ENCODE results near the gene RAD51B.

The RAD51B gene

GRCh38 chr14:68594737-68595380 lies 775.3 kb downstream of the RAD51B start:
- no peak for DNase-seq

GRCh38 chr14:68596211-68596610 lies 776.6 kb downstream of the RAD51B start:
- no peak for DNase-seq

DNA sequence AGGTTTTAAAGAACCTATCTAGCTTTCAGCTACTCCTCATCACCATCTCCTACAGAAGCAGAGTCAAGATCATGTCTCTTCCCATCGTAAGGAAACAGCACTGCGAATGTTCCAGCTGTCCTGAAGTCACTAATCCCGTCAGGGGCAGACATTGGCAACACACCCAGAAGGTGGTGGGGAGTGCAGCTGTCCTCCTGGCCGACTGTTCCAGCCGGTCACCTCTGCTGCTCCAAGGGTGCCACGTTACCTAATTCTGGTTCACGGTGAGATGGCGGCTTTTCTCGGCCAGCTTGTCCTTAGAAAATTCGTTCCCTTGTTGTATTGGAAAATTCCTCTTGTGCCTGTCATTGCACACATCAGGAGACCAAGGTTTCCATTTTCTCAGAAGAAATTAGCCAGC lies 777.1 kb downstream of the RAD51B start:
- no peak for DNase-seq

DNA sequence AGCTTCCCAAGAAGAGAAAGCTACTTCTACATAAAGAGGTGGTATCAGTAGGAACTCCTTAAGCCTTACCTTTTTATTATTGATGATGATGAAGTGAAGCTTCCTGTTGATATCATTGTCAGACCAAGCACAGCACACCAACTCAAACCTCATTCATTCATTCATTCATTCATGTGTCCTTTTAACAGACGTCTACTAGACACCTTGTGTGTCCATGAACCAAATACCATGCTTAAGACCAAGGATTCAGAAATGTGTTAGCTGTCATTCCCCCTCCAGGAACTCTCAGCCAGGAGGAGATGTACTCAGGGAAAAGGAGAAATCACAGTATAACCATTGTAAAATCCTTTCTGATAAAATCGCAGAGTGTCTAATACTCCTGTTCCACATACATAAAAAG lies 778.5 kb downstream of the RAD51B start:
- DNase-seq = no peak

DNA sequence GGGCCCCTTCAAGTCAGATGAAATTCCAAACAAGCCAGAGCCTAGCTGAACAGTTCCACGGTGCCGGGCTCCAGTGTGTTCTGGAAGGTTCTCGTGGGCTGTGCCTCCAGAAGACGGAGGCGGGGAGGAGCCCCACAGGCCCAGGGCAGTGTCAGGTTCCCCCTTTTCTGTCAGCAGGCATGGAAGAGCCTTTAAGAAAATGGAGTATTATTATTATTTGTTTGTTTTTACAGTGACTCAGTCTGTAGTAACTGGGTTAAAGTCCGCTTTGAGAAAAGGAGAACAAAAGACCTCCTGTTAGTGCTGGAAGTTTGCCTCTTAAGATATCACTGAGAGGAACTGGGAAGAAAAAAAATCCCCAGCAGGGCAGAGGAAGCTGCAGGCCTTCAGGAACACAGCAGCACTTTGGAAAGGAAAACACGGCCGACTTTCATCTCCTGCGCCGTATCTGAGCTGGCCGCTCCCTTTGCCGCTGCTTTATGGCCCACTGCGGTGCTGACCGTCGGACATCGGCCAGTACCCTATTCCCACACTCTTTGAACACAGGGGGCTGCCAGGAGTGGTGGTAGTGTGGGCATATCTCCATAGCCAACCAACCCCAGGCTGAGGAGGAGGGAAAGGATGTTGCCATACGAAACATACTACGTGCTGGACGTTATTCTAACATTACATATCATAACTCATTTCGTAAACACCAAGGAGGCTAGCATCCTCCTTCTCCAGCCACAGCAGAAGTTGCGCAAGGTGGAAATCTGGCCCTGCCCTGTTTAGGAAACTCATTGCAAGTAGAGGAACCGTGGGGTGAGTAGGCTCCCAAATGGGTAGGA lies 779.3 kb downstream of the RAD51B start:
- no peak for DNase-seq

DNA sequence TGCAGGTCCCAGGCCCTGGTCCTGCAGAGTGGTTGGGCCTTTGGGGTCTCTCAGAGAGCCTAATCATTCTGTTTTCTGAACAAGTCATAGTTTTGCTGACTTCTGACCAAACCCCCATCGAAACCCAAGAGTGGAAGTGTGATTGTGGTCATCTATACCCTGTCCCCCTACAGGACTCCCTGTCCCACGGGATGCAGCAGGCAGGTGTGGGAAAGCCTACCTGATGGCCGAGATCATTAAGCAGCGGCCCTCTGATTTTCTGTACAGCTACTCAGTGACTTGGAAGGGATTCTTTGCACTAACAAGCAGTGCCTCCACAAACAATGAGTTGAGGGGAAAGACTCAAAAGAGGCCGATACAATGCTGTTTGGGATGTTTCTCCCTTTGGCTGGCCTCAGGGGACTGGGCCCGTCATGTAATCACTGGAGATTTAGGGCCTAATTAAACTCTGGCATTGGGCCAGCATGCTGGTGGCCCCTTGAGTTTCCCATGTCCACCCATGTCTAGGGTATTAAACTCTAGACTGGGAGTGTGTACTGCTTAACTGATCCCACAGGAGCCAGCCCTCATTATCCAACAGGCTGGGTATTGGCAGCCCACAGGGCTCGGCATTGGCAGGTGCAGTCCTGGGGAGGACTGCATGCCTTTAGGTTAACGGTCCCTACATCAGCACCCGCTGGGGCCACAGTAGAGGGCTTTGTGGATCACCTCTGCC lies 780.5 kb downstream of the RAD51B start:
- no peak for DNase-seq

GRCh38 chr14:68602507-68602906 lies 782.9 kb downstream of the RAD51B start:
- DNase-seq = no peak

DNA sequence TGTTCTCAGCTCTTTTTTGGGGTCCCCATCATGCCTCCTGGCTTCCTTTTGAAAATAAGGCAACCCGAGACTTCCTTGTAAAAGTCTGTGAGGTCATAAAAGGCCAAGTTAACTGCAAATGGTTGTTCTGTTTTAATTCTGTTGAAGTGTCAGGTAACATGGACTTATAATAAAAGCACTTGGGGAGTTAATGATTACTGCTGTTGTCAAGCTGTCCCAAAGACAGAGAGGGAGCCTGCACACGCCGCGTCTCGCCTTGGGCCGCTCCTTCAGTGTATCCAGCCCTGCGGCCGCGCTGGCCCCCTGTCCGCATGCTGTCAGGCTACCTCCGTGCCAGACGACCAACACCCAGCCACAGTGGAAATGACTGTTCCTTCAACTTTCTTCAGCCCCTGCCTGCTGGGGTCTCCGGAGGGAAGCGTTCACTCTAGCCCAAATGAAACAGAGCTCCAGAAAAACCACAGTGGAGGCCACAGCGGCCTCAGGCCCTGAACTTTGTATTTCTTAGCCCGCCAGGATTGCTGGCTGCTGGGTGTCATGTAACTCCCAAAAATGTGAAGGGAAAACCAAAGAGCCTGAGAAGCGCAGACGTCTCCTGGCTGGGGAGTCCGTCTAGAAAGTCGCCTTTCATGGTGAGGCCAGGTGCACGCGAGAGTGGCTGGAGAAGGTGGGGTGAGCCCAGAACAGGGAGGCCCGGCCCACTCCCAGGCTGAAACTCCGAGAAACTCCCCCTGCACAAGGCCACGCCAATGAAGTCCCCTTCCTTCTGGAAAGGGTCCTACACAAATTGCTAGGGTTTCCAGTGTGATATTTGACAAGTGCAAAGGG lies 784.2 kb downstream of the RAD51B start:
- no peak for DNase-seq

DNA sequence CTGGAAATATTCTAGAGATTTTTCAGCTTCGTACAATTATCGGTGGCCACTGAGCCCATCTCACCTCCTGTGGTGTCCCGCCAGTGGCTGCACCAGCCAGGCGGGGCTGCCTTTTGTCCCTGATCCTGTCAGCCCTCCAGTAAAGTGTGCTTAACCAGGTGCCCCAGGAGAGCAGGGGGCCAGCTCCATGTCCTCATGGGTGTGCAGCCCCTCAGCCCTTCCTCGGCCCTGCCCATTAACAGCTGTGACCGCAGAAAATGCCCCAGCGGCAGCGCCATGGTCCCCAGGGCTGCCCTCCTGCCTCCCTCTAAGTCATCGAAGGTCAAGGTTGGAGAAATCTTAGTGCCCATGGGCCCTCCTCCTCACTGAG lies 784.8 kb downstream of the RAD51B start:
- DNase-seq = no peak

- no peak for DNase-seq
Measured at GRCh38 chr14:68604822-68605221, 785.2 kb downstream of the RAD51B start.

DNA sequence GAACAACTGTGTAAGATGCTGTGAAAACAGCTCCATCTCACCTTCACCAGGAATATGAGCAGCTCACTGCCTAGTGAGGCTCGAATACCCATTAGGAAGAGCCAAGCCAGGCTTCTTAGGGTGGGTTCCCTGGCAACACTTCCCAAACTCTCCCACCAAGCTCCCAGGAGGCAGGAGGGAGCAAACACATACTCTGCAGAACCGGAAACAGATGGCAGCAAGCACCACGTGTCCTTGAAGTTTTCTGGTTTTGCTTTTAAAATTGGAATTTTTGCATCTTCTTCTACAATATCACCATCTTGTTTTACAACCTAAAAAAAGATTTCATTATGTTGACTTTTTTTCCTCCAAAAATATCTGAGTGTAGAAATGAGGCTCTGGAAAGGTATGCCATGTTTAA lies 786.6 kb downstream of the RAD51B start:
- DNase-seq = no peak

DNA sequence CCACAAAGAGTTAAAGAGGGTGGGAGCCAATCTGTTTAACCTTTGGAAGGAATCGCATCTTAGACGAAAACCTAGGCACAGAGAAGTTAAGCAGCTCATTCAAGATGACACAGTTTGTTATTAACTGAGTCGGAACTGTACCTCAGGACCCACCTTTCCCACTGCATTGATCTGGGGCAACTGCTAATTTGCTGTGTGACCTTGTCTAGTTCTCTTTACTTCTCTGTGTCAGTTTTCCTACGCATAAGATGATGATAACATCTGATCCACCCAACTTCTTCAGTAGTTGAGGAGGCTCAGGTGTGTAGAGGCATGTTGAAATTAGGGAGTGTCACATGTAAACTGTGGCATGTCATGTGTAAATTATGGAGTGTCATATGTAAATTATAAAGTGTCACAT lies 787.1 kb downstream of the RAD51B start:
- DNase-seq = no peak

DNA sequence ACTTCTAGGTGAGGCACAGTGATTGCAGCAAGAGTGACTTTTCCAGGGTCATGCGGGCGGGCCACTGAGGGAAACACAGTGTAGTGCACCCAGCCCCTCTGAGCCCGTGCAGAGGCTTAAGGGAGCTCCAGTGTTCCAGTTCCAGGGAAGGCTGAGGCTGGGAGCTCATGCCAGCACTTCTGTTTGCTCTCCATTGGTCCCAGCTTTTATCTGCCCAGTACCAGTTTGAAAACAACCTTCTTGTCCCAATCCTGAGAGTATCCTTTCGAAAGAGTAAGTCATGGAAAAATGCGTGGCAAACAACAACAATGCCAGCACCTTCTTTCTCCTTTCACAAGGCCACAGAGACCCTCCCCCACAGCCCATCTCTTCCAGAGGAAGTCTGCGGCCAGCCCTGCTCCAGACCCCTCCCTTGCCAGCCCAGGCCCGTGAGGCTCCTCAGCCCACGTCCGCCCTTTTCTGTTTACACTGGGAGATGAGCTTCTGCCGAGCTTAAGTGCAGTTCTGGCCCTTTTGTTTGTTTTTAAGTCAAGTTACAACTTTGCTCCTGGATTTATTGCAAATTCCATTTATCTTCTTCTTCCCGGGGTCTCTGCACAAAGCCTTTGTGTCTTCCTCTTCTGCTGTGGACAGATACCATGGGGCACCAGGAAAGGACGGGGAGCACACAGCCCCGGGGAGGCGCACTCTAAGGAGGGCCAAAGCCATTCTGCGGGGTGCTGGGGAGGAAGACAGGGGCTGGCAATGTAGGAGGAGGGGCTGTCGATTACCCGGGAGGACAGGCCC lies 787.7 kb downstream of the RAD51B start:
- DNase-seq = peak in 1 of 2 experiments; percentile 36

GRCh38 chr14:68607867-68608573 lies 788.4 kb downstream of the RAD51B start:
- DNase-seq = no peak

DNA sequence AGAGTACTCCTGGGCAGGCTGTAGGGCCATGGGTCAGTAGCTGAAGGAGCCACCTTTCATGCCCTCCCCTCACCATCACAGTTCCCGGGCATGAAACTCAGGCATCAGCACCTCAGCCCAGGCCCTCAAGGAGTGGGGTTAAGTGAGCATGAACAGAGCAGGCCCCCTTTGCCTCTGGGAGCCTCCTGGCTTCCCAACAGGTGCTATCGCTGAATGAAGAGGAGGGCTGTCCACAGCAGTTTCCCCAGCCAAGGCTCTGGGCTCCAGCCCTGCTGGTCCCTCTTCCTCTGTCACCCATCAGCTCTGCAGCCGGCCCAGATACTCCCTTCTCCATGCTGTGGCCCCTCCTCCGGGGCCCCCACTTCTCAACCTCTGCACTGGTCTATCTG lies 789.0 kb downstream of the RAD51B start:
- no peak for DNase-seq

DNA sequence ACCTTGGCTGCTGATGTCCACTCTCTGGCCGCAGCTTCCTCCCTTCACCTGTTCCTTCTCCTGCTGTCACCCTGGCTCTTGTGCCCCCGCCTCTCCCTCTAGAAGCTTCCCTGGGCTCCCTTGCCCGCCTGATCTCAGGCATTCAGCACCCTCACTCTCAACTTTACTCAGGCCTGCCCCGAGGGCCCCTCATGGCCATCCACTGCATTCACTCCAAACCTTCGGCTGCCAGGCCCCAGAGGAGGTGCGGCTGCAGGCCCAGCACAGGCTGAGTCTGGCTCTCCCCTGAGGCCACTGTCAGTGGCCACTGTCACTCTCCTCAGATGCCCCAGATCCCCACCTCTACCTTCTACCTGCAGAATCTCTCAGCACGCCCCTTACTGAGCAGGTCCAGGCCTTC lies 789.4 kb downstream of the RAD51B start:
- DNase-seq = no peak

DNA sequence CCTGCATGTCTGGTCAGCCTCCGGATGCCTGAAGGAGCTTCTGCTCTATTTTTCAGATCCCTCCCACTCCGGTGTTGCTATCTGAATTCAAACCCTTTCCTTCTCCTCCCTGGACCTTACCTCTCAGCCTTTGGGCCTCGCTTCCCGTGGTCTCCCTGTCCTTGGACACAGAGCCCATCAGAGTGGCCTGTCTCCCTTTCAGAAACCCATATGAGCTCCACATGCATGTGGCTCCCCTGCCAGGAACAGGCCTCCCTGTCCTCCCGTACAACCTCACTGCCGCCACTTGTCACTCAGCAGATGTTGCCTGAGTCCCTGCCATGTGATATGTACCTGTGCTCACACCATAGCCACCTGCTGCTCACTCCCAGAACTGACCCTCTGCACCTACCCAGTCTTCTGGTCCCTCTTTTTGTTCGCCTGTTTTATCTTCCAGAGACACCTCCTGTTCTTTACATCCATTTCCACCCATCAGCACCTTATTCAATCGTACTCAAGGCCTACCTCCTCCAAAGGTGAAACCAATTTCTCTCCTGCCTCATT lies 790.7 kb downstream of the RAD51B start:
- DNase-seq = no peak

DNA sequence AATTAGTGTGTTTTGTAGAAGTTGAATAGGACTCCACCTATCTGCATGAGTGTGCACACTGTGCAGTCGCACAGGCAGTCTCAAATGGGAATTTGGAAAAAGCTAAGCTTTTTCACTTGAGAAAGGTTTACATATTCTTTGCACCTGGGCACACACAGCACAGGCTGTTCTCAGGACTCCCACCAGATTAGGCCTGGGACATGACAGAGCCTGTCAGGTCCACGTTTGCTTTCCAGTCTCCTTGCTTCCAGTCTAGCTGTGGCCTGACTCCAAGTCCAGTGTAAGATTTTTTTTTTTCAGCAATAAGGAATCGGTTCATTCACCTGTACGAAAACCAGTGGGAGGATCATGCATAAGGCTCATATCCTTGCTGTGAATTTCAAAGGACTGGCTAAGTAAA lies 792.0 kb downstream of the RAD51B start:
- no peak for DNase-seq

DNA sequence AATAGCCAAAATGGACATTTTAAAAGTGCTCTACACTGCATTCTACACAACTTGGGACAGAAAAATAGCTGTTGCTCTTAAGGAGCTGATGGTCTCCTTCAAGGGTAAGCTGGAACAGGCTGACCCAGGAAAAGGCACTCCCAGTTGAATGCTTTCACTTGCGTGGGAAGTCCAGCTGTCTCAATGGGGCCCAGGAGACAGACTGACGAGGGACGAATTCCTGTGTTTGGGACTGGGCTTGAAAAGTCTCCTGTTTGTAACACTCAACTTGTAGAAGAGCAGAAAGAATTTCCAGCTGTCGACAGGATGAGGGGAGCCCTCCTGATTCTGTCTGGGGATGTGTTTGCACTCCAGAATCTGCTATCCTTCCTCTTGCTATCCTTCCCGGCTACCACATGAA lies 792.5 kb downstream of the RAD51B start:
- DNase-seq = no peak

DNA sequence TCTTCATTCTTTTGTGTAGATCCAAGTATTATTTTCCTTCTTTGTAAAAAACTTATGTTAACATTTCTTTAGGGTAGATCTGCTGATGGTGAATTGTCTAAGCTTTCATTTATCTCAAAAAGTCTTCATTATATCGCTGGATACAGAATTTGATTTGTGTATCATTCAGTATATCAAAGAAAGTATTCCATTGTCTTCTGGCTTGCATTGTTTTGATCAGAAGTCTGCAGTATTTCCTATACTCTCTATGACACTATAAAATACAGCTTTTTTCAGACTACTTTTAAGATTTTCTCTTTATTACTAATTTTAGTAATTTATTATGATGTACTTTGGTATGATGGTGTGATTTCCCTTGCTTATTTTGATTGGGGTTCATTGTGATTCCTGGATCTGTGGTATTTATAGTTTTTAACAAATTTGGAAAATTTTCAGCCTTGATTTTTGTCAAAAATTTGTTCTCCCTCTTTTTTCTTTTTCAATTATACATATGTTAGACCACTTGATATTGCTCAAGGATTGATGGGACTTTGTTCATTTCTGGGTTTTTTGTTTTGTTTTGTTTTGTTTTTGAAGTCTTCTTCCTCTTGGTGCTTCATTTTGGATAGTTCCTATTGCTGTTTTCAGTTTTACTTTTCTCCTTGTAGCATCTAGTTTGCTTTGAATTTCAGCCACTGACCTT lies 796.8 kb downstream of the RAD51B start:
- DNase-seq = no peak

All from SHP77 (cell line).